ENCODE results near the gene KIAA1586. TPM values are rescaled to one million over a fixed set of nuclear protein-coding genes. Genes with fewer than 3 reads are reported as not detected.

The KIAA1586 gene
- total and polyA plus RNA-seq, 2 of the 13 experiments (the other 11 are each of a cell fraction or from before 2014, with no cell fraction given), result 5.5 to 16.9 TPM

GRCh38 chr6:57024321-57024720 is 22.2 kb upstream of the KIAA1586 start:
- Histone ChIP-seq H3K4me3 (replicated peaks in 1 of 3; ENCODE audit: insufficient read depth in 1 of 3, low read depth in 2 of 3, low read length in 3 of 3) (no peak overlapping the region), H3K27ac (ENCODE audit: extremely low read length, insufficient read depth, low read length) (no peak overlapping the region), H3K36me3 (replicated peaks in 1 of 2; ENCODE audit: control insufficient read depth in 1 of 2, insufficient read depth in 2 of 2, low read length in 2 of 2) (no peaks in the 10 kb centered on the region), H3K4me2 (ENCODE audit: low read depth, low read length) (no peak overlapping the region), H3K9ac (ENCODE audit: insufficient read depth, low read depth, low read length) (no peak overlapping the region), H3K27me3 (ENCODE audit: control insufficient read depth in 1 of 2, insufficient read depth in 2 of 2, low read length in 2 of 2) (no peaks in the 10 kb centered on the region), H3K79me2 (ENCODE audit: insufficient read depth, low read length) (no peaks in the 10 kb centered on the region), H3K9me3 (ENCODE audit: low read length) (peaks cover 8% of the 10 kb centered on the region), H4K20me1 (ENCODE audit: insufficient read depth, low read length) (no peaks in the 10 kb centered on the region), H3K4me1 (ENCODE audit: insufficient read depth, low read length) (0 out of 2 replicates have a peak, but pooled peaks cover 3% of the 10 kb centered on the region), H2AFZ (ENCODE audit: low read length) (no peak overlapping the region)
- no TSS peak for BruUV-seq (replicated peaks)
- in situ Hi-C loops (cut with HindIII; ENCODE audit: extremely low pct_ligation_motif_present, low pct_unique_long_range_greater_than_20kb), result no loop called here
- no peak for ATAC-seq
- CTCF ChIA-PET (ENCODE audit: low intra/inter-chr PET ratio, low total read pairs), result interaction anchor here (1.2 kb wide), 1 partner anchor 120 kb away, joined by 3 read pairs; no protein-coding TSS in a partner anchor
- no peak for DNase-seq (ENCODE audit: low spot score)
- POLR2A ChIA-PET, result no interaction called here
- FAIRE-seq, result no peak
- intact Hi-C loops (cut with micrococcal nuclease; ENCODE audit: unreplicated experiment), result loop anchor here (10.0 kb wide), 1 partner anchor 290 kb away; the partner anchor contains the start of gene PRIM2
- WGBS (ENCODE audit: low lambda C conversion rate), result 31% methylated on average over 2 of the region's 2 CpGs
- TF ChIP-seq SMARCC2 (IDR thresholded peaks at IDR 0.05) (no peak), WIZ (CRISPR knock-in tag; IDR thresholded peaks at IDR 0.05) (no peak), ZFYVE20 (CRISPR knock-in tag; IDR thresholded peaks at IDR 0.05; ENCODE audit: borderline replicate concordance, low read depth) (no peak), ZNF83 (CRISPR knock-in tag; IDR thresholded peaks at IDR 0.05; ENCODE audit: borderline replicate concordance) (no peak), CCAR2 (optimal IDR thresholded peaks at IDR 0.05; ENCODE audit: low read depth, low read length) (no peak), ZNF17 (CRISPR knock-in tag; IDR thresholded peaks at IDR 0.05) (no peak), CBX1 (IDR thresholded peaks at IDR 0.05; ENCODE audit: low read depth) (no peak), EEA1 (CRISPR knock-in tag; IDR thresholded peaks at IDR 0.05; ENCODE audit: borderline replicate concordance) (no peak), CBFB (CRISPR knock-in tag; IDR thresholded peaks at IDR 0.05) (no peak), AHDC1 (CRISPR knock-in tag; IDR thresholded peaks at IDR 0.05; ENCODE audit: borderline replicate concordance) (no peak), ARNT2 (CRISPR knock-in tag; IDR thresholded peaks at IDR 0.05; ENCODE audit: low read depth) (no peak), PBX2 (CRISPR knock-in tag; IDR thresholded peaks at IDR 0.05) (no peak), ZNF512B (CRISPR knock-in tag; IDR thresholded peaks at IDR 0.05; ENCODE audit: borderline replicate concordance) (no peak)
